ENCODE results near the gene PNMA8B.

The PNMA8B gene

DNA sequence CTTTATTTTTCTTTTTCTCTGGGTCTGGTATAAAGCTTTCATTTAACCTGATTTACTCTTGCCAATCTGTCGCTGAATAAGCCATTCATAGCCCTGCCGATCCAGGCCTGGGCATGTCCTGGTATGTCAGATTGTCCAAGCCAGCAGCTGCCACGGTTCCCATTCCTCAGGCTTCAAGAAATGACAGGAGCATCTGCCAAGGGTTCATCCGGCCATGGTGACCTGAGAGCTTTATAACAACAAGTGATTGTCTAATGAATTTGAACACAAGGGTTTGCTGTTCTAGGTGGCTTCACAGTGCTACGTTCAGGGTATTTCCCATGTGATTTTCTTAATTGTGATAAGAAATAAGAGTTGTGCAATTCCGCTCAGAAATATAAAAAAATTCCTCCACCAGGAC, 44.3 kb downstream of the PNMA8B start:
- no peak for DNase-seq

DNA sequence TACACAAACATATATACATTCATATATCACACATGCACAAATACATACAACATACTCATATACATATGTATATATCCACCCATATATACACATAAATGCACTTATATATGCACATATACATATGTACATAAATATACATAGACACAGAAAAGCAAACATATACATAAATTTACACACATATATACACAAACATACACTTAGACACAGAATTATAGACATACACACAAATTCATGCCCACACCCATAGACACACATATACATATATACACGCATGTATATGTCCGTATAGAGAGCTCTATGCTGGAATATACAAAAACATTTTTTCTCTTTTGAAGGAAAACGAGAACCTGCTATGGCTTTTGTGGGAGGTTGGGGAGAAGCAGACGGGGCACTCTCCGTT, 44.9 kb downstream of the PNMA8B start:
- DNase-seq, result no peak

DNA sequence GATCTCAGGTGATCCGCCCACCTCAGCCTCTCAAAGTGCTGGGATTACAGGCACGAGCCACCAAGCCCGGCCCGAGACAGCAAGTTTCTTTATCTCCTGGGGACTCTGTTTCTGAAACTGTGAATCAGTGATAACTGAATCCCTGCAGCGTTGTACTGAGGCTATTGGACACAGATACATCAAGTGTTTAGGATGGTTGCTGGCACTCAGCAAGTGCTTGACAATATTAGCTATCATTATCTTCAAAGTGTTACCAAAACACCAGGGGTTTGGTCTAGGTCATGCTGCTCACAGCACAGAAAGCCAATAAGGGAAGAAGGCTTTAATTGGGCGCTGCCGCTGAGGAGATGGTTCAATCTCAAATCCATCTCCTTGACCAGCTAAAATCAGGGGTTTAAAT, 46.4 kb downstream of the PNMA8B start:
- DNase-seq, result no peak

DNA sequence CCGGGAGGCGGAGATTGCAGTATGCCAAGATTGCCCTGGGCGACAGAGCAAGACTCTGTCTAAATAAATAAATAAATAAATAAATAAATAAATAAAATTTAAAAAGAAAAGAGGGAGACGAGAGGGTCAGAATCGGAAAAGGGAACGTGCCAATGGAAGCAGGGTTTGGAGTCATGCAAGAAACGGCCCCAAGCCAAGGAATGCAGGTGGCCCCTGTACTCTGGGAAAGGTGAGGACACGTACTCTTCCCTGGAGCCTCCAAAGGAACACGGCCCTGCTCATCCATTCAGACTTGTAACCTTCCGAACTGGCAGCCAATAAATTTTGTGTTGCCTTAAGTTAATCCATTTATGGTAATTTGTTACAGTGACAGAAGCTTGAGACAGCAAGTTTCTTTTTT, 47.1 kb downstream of the PNMA8B start:
- no peak for DNase-seq

DNA sequence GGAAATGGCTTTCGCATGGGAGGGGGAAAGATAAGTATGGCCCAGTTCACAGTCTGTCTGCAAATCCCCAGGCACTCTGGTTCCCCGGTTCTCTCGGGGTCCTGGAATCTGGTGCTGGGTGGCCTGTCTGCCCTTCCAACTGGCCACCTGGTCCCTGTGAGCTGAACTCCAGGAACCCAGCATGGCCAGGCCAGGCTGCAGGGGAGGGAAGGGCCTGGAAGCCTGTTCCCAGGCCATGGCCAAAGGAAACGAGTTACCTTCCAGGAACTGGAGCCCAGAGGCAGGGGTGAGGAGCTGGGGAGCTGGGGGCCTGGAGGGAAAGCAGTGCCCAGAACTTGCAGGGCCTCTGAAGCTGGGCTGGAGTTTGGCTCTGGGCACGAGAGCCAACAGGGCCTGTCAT, 47.8 kb downstream of the PNMA8B start:
- DNase-seq, result no peak

DNA sequence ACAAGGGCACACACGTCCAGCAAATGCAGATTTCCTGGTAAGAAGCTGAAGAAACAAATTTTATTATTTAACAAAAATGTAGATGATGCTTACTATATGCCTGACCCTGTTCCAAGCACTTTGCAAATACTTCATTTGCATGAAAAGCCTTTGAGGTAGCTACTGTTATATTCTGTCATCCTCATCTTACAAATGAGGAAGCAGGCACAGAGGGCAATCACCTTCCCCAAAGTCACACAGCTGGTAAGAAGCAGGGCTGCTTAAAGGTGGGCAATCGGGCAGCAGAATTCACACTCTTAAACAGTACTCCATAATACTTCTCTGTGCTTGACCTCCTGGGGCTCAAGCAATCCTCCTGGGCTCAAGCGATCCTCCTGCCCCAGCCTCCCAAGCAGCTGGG, 48.7 kb downstream of the PNMA8B start:
- no peak for DNase-seq

DNA sequence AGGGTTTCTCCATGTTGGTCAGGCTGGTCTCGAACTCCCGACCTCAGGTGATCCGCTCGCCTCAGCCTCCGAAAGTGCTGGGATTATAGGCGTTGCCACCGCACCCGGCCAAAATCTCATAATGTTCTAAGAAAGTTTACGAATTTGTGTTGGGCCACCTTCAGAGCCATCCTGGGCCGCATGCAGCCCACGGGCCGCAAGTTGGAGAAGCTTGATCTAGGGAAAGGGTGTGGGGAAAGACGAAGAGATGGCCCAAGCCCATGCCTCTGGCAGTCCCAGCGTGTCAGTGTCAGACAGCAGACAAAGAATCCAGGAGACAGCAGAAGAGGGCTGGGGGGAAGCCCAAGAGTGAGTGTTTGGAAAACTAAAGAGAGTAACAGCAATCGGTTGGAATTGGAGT, 49.6 kb downstream of the PNMA8B start:
- no peak for DNase-seq

DNA sequence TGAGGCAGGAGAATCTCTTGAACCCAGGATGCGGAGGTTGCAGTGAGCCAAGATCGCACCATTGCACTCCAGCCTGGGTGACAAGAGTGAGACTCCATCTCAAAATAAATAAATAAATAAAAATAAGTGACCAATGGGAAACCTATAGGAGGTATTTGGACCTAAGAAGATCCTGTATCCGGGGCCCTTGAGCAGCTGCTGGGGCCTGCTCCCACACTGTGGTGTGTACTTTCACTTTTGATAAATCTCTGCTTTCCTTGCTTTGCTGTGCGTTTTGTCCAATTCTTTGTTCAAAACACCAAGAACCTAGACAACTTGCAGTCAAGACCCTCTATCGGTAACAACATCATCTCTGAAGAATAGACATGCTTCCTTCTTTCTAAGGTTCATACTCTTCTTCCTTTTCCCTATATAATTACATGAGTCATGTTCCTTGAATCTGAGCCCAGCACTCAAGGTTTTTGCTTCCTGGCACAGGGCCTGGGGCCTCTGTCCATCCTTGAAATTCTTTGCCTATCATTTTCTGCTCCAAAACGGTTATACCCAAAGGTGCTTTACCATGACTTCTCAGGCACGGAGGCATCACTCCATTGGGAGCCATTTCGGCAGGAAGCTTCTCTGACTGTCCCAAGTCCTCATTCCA, 52.7 kb downstream of the PNMA8B start:
- no peak for DNase-seq

DNA sequence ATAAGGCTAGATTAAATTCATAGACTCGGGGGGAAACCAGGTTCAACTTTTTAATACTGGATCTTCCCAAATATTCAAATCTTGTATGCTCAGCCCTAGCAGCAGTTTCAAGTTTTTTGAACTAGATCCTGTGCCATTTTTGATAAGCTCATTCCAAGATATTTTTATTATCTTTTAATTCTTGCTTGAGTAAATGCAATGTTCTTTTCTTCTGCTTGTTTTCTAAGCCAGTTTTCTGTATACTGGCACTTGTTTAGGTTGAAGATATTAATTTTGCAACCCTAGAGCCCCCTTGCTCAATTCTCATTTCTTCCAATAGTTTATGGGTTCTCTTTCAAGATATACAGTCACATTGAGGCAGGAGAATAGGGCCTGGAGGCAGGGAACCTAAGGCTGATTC, 53.8 kb downstream of the PNMA8B start:
- DNase-seq, result no peak
